Measurements from ENCODE around the gene SLC66A2.

SLC66A2 gene

GRCh38 chr18:79866889-79867574, 84.4 kb downstream of the SLC66A2 start:
- no peak for TF ChIP-seq MAX (IDR thresholded peaks at IDR 0.05)
- no peak for TF ChIP-seq NFIC (IDR thresholded peaks at IDR 0.05)
- TF ChIP-seq CEBPB (IDR thresholded peaks at IDR 0.05), result no peak
- no peak for TF ChIP-seq CREB1 (IDR thresholded peaks at IDR 0.05; ENCODE audit: low read depth)
- TF ChIP-seq REST (IDR thresholded peaks at IDR 0.05; ENCODE audit: low read depth), result no peak
- no peak for TF ChIP-seq TCF12 (IDR thresholded peaks at IDR 0.05; ENCODE audit: low read depth)
- no peak for TF ChIP-seq RAD21 (IDR thresholded peaks at IDR 0.05; ENCODE audit: low read depth)
- no peak for TF ChIP-seq FOXM1 (IDR thresholded peaks at IDR 0.05; ENCODE audit: borderline replicate concordance, low read depth)
- no peak for TF ChIP-seq TAF1 (IDR thresholded peaks at IDR 0.05; ENCODE audit: low read depth)
- TF ChIP-seq ZBTB7A (IDR thresholded peaks at IDR 0.05; ENCODE audit: low read depth), result no peak
- TF ChIP-seq TEAD4 (IDR thresholded peaks at IDR 0.05), result no peak
- no peak for TF ChIP-seq EP300 (IDR thresholded peaks at IDR 0.05; ENCODE audit: borderline replicate concordance)
- no peak for TF ChIP-seq EGR1 (IDR thresholded peaks at IDR 0.05)
- TF ChIP-seq YY1 (IDR thresholded peaks at IDR 0.05; ENCODE audit: low read depth), result no peak
- TF ChIP-seq USF1 (IDR thresholded peaks at IDR 0.05), result no peak

- TF ChIP-seq TAF1 (IDR thresholded peaks at IDR 0.05; ENCODE audit: low read depth) (no peak), FOXM1 (IDR thresholded peaks at IDR 0.05; ENCODE audit: borderline replicate concordance, low read depth) (no peak), TCF12 (IDR thresholded peaks at IDR 0.05; ENCODE audit: low read depth) (no peak), EP300 (IDR thresholded peaks at IDR 0.05; ENCODE audit: borderline replicate concordance) (no peak), NFIC (IDR thresholded peaks at IDR 0.05) (no peak), EGR1 (IDR thresholded peaks at IDR 0.05) (no peak)
Measured at GRCh38 chr18:79864006-79864725, 87.3 kb downstream of the SLC66A2 start.

GRCh38 chr18:79863161-79864005, 88.1 kb downstream of the SLC66A2 start:
- TF ChIP-seq NFIC (IDR thresholded peaks at IDR 0.05), result no peak
- TF ChIP-seq RAD21 (IDR thresholded peaks at IDR 0.05; ENCODE audit: low read depth), result no peak
- TF ChIP-seq YY1 (IDR thresholded peaks at IDR 0.05; ENCODE audit: low read depth), result no peak
- TF ChIP-seq EGR1 (IDR thresholded peaks at IDR 0.05), result no peak
- TF ChIP-seq ZBTB7A (IDR thresholded peaks at IDR 0.05; ENCODE audit: low read depth), result no peak
- TF ChIP-seq EP300 (IDR thresholded peaks at IDR 0.05; ENCODE audit: borderline replicate concordance), result no peak
- TF ChIP-seq TAF1 (IDR thresholded peaks at IDR 0.05; ENCODE audit: low read depth), result no peak
- no peak for TF ChIP-seq FOXM1 (IDR thresholded peaks at IDR 0.05; ENCODE audit: borderline replicate concordance, low read depth)
- no peak for TF ChIP-seq CEBPB (IDR thresholded peaks at IDR 0.05)
- no peak for TF ChIP-seq MAX (IDR thresholded peaks at IDR 0.05)
- no peak for TF ChIP-seq REST (IDR thresholded peaks at IDR 0.05; ENCODE audit: low read depth)
- TF ChIP-seq USF1 (IDR thresholded peaks at IDR 0.05), result no peak
- no peak for TF ChIP-seq TCF12 (IDR thresholded peaks at IDR 0.05; ENCODE audit: low read depth)
- no peak for TF ChIP-seq TEAD4 (IDR thresholded peaks at IDR 0.05)
- TF ChIP-seq CREB1 (IDR thresholded peaks at IDR 0.05; ENCODE audit: low read depth), result no peak

- no peak for TF ChIP-seq NFIC (IDR thresholded peaks at IDR 0.05)
- no peak for TF ChIP-seq EP300 (IDR thresholded peaks at IDR 0.05; ENCODE audit: borderline replicate concordance)
- TF ChIP-seq ZBTB7A (IDR thresholded peaks at IDR 0.05; ENCODE audit: low read depth), result no peak
- TF ChIP-seq MAX (IDR thresholded peaks at IDR 0.05), result no peak
- no peak for TF ChIP-seq TAF1 (IDR thresholded peaks at IDR 0.05; ENCODE audit: low read depth)
- no peak for TF ChIP-seq CEBPB (IDR thresholded peaks at IDR 0.05)
- no peak for TF ChIP-seq TEAD4 (IDR thresholded peaks at IDR 0.05)
- TF ChIP-seq REST (IDR thresholded peaks at IDR 0.05; ENCODE audit: low read depth), result no peak
Measured at GRCh38 chr18:79862562-79862961, 88.9 kb downstream of the SLC66A2 start.
